CD4-positive, alpha-beta T cell treated with Interleukin-2 at 100 ng/mL for 4 hours (primary cell): Measurements from ENCODE around the gene AFF3.

Experiments used
- DNase-seq: peaks from one replicate; pipeline ENCODE4 v3.0.0-alpha.2; 2020; ENCODE audit warnings: low spot score

The AFF3 gene

DNA sequence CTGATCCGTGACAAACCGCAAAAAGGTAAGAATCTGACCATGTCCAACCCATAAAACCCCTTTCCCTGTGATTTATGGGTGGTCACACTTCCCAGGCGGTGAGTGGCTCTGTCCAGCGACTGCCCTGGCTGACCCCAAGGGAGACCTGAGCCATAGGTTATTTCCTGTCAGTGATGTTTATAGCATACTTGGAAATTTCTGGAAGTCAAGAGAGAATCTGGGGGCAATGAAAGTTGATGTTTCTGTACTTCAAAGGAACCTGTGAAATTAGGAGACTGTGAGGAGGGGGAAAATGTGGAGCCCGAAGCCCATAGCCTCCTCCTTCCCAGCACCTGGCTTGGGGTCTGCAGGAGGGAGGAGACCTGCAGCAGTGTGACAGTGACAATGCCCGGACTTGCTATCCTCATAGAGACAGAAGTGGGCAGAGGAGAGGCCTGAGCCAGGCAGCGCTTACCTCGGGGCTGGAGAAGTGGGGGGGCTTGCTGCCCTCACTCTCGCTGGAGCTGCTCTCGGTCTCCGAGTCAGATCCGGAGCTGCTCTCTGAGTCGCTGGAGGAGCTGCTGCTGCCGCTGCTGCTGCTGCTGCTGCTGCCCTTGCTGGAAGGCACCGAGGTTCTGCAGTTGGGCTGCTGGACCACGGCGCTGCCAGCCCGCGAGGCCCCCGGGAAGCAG is 541.3 kb downstream of the AFF3 start:
- DNase-seq, result no peak

DNA sequence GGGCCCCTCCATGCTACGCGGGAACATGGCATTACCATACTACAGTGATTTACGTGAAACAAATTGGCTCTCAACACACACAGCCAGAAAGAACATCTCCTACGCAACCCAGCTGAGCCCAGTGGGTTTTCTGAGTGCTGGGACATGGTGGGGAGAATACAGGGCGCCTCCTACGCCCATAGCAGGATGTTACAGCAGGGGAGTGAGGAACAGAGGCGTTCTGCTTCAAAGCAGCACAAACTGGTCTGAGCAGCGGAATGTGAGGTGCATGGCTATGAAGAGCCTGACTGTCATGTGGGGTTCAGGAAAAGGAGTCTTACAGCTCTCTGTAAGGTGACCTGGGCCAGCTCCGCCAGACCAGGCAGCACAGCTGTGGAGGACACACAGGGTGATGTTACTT is 543.9 kb downstream of the AFF3 start:
- no peak for DNase-seq

DNA sequence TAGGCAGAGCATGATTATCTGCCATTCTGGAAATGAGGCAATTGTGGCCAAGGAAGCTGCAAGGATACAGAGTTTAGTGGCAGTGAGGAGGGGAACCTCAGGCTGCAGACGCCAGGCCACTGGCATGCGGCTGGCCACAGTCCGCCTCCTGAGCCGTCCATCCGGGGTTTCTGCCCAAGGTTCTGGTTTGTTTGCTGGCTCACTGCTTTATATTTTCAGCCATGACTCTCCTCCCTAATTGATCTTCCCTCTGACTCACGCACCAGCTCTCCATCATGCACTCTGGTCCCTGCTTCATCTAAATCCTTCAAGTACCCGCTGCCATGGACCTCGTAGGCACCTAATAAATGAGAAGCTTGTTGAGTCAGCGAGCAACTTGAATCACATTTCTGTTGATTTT is 544.8 kb downstream of the AFF3 start:
- DNase-seq, result no peak

DNA sequence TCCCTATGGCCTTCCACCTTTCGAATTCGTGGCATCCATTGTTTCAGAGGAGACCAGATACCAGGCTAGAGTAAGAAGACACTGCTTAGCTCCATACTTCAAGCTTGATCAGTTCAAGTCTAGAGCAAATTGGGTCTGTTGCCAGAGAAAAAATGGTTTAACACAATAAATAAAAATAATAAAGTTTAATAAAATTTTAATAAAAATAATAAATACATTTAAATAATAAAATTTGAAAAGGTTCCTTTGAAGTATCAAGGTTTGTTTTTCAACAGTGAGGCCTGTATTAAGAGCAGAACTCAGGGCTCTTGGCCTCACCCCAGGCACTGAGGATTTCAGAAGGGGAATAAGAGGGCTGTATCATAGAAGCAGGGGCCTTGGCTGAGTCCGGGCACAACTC is 547.0 kb downstream of the AFF3 start:
- DNase-seq, result no peak

DNA sequence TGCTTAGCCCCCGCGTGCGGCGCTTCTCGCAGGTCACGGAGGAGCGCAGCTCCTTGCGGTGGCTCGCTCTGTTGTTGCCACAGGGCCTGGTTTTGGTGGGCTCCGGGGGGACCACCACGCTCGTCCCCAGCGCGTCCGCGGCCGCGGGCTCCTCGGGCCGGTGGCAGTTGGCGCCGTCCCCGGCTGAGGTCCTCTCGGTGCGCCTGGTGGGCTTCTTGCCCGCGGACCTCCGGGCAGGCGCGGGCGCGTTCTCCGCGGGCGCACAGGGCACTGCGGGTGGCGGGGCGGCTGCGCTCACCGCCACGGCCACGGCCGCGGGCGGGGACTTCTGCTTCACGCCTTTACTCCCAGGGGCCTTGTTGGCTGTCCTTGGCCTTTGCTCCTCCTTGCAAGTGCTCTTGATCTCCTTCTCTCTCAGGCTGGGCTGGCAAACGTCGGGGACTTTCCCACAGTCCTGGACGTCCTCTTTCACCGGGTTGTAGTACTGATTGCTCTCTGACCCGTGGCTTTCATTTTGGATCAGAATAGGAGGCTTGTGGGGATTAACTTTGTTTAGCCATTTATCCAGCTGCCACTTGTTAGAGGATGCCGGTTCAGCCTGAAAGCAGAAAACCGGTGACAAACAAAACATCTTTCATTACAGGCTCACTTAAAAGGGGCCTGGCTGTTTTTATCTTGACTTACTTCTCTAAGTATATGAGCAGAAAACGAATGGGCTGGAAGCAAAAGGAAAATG is 548.5 kb downstream of the AFF3 start:
- no peak for DNase-seq

DNA sequence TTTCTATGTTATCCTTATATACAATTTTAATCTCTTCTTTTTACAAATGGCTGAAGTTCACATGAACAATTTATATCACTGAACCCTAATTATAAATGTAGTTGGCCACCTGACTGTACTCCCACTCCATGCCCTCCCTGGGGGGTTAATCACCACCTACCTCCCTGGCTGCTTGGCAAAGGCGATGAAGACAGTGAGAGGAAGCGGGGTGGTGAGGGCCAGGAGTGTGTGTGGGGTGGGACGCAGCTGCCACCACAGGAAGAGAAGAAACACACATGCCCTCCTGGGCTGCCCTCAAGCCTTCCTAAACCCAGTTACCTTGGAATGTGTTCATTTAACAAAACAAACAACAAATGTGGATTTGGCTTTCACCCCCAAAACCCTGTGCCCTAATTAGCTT is 565.6 kb downstream of the AFF3 start:
- DNase-seq, result no peak

DNA sequence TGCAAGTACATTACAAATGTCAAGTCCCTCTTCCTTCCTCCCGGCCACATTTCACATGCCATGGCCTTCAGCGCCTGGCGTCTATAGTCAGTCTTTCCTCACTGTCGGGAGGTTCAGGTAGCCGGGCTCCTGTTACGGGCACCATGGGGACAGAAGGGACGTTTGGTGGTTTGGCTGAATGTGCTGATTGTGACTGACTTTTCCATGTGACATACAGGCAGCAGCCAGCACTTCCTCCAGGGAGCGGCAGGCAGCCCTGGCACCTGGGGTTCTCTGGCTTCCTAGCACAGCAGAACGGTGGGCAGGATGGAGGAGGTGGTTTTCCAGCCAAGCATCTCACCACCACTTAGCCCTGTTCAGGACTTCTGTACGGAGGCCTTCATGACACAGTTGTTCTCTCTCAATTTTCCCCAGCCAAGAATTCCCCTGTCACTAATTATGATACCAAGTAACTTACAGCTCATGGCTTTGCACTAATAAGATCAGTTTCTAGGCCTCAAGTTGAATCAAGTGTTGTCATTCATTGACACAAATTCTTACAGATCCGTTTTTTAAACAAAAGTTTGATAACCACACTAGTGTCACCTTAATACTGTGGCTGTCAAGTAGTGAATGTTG is 568.6 kb downstream of the AFF3 start:
- no peak for DNase-seq

DNA sequence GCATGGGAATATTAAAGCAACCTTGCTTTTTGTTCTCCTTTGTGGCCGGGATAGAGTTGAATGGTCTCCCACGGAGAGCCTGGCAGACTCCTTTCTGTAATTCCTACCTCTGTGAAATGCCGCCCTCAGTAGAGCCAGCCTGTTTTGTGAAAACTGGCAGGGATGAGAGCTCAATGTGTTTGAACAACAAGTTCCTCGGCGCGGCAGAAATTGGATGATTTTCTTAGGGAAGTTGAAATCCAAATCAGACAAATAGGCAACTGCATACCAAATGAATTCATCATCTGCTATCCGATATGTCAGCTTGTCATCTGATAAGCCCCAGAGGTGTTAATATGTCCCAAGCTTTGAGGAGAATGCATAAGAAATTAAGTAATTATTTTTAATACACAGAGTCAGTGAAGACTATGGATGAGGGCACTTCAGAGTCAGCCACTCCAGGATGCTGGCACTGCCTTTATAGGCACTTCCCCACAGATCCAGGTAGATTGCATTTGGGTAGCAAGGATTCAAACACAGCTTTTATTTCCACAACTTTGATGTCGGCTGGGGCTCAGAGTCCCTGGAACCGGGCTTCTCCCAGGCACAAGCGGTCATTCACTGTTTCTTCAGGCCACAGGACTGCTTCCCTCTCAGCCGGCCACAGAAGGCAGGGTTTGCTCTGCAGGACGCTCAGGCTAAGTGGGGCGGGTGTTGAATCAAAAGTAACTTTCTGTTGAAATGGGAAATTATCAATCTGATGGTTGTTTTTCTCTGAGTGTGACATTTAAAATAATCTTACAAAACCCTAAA is 569.8 kb downstream of the AFF3 start:
- no peak for DNase-seq

DNA sequence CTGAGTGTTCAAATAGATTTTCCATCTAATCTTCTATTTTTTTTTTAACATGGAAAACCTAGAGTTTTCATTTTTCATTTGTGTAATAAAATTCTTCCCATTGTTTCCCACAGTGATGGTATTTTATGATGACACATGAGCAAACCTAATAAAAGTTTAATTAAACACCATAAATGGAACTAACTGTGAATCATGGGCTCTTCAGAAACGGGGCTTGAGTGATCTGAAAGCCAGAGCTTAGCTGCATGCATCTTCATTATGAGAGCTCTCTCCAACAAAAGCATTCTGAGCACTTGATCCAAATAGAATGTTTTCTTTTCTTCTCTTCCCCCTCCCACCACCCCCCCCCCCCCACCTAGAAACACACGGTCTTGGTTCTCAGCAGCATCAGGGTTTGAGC is 570.4 kb downstream of the AFF3 start:
- no peak for DNase-seq

DNA sequence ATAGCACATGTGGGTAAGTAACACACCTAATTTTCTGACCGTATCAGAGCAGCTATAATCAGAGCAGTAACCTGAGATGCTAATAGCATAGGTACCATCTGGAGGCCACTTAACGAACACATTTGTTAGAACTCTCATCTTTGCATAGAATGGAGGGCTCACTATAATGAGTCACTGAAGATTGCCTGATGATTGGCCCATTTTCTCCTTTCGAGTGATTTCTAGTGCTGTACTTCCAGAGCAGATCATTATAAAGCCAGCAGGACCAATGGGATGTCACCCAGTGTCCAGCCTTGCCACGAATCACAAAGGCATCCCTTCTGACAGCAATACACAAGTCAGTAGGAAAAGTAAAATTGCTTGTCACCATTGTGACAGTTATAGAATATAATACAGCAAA is 570.9 kb downstream of the AFF3 start:
- no peak for DNase-seq

DNA sequence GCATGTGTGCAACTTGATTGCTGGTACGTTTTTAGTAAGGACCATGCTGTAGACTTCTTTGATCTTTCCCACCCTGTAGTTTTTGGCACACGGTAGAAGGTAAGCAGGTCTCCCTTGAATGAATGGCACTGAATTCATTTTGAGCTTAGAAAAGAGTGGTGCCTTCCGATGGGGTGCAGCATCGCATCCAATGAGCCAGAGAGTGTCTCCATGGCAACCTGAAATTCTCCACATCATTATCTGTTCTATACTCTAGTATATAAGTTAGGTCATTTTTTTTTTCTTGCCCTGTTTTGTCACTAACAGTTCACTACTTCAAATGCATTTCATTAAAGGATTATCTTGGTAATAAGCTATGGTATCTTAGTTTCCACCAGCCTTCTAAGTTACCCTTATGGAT is 571.4 kb downstream of the AFF3 start:
- no peak for DNase-seq

DNA sequence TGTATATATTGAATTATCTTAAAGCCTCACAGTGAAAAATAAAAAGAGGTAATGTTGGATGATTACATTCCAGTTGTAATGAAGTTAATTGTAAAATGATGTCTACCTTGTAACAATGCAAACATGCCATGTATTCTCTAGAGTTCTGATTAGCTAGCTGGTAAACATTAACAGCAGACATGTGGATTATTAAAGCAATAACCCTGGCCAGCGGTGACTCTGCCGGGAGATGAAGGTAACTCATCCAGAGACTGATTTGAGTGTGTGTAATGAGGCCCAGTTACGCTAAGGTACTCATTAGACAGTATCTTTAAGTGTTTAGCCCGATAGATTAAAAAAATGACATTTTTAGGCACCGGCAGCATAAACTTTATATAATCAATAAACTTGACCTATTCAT is 573.0 kb downstream of the AFF3 start:
- no peak for DNase-seq

DNA sequence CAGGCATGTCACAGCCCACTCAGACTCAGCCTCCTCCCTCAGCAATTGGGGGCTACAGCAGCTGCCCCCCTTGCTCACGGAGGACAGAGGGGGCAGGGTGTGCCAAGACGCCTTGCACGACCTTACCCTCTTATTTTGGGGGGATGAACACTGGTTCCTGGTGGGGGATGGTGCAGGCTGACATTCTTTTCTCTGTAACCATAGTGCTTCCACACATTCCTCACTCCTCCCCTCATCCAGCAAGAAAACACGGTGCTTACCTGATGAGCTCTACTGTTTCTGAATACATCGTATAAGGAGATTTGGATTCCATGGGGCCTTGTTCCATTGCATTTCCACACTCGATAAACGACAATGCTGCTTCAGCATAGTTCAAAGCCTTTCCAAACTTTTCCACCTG is 577.2 kb downstream of the AFF3 start:
- DNase-seq, result no peak

DNA sequence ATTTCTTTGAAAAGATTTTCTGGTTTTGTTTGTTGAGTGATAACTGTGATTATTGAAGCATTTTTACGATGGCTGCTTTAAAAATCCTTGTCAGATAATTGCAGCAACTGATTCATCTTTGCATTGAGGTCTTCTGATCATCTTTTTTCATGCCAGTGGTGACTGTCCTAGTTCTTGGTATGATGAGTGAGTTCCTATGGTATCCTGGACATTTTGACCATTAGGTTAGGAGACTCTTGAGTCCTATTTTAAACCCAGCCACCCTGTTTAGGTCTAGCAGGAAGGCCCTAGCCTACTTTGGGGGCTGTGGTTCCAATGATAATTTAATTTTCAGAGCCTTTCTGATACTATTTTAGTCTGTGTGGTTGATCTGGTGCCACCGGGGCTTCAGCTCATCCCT is 579.9 kb downstream of the AFF3 start:
- DNase-seq, result no peak

DNA sequence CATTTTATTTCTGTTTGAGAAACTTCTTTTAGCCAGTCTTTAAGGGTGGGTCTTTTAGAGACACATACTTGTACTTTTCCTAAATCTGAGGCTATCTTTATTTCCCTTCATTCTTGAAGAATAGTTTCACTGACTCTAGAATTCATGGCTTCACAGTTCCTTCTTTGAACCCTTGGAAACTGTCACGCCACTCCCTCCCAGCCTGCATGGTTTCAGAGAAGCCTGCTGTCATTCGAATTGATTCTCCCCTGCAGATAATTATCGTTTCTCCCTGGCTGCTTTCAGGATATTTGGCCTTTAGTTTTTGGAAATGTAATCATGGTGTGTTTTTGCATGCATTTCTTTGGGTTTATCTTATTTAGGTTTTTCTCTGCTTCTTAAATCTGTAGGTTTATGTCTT is 580.6 kb downstream of the AFF3 start:
- DNase-seq, result no peak

DNA sequence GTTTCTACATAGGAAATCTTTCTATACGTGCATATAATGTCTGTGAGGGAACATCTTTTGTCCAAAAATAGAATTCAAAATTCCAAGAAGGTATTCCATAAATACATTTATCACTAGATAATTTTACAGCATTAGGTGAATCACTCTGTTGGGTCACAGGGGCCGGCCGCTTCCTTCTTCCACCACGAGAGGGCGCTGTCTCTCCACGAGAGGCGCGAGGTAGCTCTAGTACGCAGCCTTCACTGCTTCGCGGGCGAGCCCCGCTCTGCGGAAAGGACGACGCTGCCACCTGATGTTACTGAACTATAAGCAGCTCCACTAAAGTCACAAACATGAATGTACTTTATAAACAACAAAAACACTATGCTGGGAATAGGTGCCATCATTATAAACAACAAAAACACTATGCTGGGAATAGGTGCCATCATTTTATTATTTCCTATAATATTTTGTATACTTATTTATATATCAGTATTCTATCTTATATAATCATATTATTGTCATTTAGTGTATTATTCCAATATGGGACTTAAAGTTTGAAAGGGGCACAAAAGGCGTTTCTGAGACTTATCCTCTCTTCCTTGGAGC is 583.2 kb downstream of the AFF3 start:
- peak; percentile 81 for DNase-seq

DNA sequence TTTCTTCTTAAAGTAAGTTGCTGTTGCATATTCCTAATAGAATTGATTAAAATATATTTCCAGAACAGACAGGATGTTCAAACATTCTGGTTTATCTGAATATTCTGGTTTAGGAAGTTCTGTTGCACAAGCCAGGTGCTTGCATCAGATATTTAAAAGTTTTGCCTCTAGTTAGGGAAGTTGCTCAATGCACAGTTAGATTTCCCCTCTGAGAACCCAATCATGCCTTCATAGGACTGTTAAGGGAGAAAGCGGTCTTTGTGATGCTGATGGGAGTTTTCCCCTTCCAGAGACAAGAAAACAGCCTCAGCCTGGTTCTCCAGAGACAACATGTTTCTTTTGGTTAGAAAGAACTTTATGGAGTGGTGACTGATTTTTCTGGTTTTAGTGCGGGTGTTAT is 587.0 kb downstream of the AFF3 start:
- DNase-seq, result no peak

DNA sequence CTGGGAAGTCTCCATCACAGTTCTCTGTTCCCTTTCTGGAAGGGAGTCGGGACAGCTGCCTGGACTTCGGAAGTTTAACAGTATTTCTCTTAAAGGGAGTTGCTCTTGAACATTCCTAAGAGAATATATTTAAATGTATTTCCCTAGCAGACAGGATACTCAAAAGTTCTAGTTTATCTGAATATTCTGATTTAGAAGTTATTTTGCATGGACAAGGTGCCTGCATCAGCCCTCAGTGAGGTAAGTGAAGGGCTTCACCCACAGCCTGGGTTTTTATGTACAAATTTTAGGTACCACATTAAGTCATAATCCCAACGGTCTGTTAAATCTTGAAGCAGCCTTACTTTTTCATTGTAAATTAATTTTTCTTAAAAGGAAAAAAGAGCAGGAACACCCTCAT is 587.5 kb downstream of the AFF3 start:
- DNase-seq, result no peak

DNA sequence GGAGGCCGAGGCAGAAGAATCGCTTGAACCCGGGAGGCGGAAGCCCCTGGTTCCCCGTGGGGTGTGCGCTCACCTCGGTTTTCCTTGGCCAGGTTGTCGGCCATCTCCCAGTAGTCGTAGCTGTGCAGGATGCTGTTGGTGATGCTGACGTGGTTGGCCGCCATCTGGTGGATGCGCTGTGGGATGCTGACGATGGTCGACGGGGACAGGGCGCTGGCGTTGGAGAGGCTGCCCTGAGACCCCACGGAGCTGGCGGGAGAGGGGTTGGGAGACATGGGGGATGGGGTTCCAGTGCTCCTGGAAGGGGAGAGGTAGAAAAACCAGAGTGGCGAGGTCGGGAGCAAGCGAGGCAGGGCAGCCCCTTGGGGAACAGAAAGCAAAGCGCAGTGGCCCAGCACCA is 588.2 kb downstream of the AFF3 start:
- DNase-seq, result no peak

DNA sequence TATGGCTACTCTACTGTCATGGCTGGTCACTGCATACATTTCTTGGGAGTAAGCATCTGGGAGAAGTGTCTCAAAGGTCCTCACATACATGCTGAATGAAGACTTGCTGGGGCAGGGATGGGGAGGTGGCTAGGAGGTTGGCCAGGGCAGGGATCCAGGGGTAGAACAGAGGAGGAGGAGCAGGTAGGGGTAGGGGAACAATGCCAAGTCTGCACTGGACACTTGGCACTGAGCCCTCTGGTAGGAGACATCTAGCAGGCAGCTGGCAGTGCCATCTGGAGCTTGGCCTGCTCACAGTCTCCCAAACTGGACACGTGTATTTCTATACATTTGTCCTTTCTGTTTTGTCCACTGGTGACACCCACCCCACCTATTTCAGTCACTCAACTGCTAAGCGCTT is 589.9 kb downstream of the AFF3 start:
- DNase-seq, result no peak

DNA sequence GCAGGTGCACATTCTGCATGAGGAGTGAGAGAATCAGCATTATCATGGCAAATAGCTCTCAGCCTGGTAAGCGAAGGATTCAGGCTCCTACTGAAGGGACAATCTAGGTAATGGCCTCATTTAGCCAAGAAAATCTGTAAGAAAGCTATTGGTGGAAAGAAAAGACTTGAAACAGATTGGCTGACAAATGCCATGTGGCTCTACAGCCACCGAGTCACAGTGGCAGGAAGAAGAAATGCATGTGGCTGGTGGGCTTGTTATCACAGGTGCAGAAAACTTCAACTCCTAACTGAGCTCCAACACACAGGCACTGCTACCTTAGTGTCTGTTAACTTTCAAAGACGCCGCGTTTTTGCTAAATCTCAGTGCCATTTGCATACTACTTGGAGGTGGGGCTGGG is 592.0 kb downstream of the AFF3 start:
- DNase-seq, result no peak

DNA sequence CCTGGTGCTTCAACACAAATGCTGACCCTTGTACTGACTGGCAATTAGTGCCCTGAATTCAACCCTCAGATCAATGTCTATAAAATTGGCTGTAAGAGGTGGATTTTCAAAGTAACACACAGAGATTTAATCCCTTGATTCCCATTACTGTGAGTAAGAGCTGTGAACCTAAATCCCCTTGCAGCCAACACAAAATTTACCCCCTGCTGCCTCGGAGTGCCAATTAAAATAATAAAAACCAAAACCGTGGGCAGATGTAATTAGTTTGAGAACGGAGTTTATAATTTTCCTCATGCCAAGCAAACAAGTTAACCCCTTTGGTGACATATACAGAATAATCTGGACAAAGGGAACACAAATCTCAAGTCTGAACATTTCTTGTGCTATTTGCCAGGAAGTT is 596.8 kb downstream of the AFF3 start:
- no peak for DNase-seq

DNA sequence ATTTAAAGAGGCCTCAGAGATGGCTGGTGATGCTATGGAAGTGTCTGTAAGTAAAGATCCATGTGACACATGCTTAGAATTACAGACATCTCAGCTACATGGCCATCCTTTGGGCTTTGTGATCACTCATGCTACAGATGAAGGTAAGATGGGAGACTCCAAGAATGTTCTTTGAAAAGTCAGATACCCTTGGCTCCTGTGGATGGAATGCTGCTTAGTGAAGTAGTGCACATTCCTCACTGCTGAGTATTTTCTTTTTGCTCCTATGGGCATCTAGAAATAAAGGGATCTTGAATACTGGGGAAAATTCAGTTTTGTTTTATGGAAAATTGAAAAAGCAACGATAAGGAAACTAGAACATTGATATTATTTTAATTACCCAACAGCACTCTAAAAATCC is 597.3 kb downstream of the AFF3 start:
- no peak for DNase-seq
